NCI-H128 (cell line): Measurements from ENCODE around the gene GCNT1.
"Not testable (repeated sequence)": the region's sequence is repeated elsewhere in the genome, so short reads cannot be mapped to it uniquely, and the experiment has no call there.

Source experiments
- DNase-seq: peaks from one replicate; lab custom pipeline; 2025; ENCODE audit not compliant: unreplicated experiment; lab: John Stamatoyannopoulos, UW

Gene GCNT1

DNA sequence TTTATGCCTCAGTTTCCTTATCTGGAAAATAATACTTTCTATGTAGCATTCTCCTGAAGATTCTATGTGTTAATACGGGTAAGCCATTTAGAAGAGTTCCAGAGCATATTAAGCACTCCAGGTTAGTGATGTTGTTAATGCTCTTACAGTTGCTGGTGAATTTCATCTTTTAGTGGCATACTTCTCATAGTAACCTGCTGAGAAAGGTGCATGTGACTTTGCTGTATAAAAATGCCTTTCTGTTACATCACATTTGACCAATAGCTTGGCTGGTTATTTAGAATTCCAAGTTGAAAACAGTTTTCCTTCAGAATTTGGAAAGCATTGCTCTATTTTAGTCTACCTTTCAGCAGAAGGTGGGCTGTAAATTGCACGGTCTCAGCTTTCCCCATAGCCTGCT lies 27.2 kb downstream of the GCNT1 start:
- DNase-seq = no peak

DNA sequence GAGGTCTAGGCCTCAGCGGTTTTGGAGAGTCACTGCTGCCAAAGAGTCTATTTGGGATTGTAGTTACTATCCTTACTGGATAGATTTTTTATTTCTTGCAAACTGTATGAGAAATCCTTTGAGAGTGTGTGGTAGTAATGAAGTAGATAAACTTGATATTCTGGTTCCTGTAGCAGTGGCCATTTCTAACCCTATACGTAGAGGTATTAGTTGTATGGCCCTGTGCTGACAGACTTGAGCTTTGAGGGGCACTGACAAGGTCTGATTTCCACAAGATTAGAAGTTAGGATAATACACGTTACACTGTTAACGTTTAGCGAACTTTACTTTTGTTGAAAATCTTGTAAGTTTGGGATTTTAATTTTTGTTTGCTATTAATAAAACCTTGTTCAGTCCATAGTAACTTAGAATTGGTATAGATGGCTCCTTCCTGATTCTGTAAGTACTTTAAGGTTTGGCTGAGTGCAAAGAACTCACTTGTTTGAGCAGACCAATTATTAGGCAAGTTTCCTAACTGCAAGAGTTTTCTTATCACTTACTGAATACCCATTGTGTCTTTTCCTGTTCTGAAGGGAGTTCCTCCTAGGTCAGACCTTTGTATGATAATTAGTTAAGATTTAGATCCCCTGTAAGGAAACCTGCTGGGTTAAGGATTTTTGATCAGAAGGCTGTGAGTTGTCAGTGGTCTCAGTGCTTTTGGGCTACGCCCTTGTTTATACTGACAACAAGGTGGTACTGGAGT lies 31.4 kb downstream of the GCNT1 start:
- no peak for DNase-seq

DNA sequence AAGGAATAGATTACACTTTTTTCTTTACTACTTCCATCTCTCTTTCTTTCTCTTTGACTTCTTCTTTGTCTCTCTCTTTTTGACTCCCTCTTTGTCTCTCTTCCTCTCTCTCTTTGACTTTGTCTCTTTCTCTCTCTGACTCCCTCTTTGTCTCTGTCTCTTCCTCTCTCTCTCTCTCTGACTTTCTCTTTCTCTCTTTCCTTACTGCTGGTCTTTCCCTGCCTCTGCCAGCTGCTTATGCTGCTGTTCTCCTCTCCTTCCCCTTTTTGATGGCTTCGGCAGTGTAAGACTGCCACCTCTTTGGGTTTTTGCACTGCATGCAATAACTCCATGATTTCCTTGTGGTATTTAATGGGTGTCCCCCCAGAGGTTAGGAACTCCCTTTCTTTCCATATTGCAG lies 32.1 kb downstream of the GCNT1 start:
- DNase-seq = not testable (repeated sequence)

DNA sequence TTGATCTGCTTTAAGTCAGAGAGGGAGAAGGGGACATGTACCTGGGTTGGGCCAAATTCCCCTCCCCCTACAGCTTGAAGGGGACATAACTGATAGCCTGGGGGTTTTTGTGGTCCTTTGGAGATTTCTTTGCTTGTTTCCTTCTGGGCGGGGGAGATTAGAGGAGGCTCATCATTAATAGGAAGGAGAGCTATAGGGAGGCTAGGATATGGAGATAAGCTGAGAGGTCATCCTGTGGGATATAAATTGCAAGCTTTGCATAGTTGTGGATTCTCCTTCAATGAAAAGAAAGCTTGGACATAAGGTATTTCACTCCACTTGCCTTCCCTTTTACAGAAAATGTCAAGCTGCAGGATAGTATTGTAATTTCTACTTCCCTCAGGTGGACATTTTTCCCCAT lies 34.5 kb downstream of the GCNT1 start:
- DNase-seq = not testable (repeated sequence)

DNA sequence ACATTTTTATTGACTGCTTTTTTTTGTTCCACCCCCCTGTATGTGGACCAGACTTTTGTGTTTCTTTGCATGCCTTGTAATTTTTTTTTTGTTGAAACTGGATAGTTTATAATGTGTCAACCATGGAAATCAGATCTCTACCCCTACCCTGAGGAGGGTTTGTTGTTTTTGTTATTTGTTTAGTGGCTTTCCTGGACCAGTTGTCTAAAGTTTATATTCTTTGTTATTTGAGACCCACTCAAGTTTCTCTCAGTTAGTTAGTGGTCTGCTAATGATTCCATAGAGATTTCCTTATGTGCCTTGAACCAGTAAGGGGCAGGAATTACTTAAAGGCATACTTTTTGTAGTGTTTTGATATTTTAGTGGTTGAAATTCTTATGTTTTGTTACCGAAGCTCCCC lies 41.1 kb downstream of the GCNT1 start:
- no peak for DNase-seq

DNA sequence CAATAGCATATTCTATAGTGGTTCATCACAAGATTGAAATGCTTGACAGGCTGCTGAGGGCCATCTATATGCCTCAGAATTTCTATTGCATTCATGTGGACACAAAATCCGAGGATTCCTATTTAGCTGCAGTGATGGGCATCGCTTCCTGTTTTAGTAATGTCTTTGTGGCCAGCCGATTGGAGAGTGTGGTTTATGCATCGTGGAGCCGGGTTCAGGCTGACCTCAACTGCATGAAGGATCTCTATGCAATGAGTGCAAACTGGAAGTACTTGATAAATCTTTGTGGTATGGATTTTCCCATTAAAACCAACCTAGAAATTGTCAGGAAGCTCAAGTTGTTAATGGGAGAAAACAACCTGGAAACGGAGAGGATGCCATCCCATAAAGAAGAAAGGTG lies 43.8 kb downstream of the GCNT1 start:
- DNase-seq = no peak

DNA sequence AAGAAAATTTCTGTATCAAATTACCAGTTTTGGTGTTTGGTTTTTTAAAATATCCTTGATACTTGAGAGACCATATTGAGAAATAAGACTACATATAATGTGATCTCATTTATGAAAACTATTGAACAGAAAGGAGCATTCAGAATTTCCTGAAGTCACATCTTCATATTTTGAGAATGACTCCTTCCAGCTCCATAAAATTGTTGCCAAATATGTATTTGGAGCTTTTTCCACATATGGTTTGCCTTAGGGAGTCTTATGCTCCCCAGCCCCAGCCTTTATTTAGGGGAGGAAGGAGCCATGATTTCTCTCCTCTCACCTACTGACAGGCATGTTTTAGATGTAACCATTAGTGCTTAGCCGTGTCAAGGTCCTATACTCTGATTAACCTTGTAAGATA lies 51.1 kb downstream of the GCNT1 start:
- DNase-seq = no peak

DNA sequence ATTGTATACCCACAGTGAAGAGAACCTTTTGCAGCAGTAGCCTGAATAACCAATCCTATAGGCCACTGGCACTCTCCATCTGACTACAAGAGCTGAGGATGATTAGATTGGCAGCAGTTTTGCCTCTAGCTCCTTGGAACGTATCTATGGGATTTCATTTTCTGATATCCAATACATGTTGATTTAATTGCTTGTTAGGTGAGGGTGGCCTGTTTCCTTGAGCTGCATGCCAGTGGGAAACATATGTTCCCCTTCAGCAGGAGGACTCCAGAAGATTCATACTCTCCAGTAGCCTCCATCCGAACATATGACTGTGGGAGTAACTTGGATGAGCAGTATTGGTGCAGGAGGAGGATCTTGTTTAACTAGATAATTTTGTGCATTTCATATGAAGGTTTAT lies 51.5 kb downstream of the GCNT1 start:
- no peak for DNase-seq

DNA sequence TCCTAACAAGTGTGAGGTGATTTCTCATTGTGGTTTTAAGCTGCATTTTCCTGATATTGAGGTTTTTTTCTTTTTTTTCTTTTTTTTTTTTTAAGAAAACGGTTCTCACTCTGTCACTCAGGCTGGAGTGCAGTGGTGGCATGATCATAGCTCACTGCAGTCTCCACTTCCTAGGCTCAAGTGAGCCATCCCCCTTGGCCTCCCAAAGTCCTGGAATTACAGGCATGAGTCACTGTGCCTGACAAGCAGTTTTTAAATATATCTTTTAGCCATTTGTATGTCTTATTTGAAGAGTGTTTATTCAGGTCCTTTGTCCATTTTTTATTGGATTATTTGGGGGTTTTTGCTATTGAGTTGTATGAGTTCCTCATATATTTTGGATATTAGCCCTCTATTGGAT lies 53.8 kb downstream of the GCNT1 start:
- no peak for DNase-seq

DNA sequence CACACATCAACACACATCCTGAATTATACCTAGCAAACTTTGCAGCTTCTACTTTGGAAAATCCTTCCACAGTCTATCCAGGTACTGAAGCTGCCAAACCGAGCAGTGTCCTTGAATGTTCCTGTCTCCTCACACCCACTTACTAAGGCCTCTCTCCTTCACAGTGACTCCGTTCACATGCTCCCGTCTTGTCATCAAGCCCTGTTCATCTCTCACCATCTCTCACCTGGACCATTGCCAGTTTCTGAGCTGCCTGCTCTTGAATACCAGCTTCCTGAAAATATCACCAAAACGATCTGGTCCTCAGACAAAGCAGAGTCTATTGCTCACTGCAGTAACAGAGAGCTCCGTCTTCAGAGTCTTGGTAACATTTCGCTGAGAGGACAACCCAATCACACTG lies 57.4 kb downstream of the GCNT1 start:
- no peak for DNase-seq

DNA sequence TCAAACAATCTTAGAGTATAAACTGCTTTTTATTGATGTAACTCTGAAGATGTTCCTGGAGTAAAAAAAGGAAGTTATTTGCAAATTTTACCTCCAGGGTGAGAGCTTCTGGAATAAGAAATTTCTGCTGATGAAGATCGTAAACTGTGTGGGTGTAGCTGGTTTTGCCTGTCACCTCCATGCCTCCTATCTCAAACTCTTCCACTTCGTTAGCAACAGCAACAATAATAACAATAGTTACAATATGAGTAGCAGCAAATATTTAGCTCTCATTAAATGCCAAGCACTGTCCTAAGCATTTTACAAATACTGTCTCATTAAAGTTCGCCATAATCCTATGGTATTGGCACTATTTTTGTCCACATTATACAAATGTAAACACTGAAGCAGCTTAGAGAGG lies 57.9 kb downstream of the GCNT1 start:
- DNase-seq = no peak

DNA sequence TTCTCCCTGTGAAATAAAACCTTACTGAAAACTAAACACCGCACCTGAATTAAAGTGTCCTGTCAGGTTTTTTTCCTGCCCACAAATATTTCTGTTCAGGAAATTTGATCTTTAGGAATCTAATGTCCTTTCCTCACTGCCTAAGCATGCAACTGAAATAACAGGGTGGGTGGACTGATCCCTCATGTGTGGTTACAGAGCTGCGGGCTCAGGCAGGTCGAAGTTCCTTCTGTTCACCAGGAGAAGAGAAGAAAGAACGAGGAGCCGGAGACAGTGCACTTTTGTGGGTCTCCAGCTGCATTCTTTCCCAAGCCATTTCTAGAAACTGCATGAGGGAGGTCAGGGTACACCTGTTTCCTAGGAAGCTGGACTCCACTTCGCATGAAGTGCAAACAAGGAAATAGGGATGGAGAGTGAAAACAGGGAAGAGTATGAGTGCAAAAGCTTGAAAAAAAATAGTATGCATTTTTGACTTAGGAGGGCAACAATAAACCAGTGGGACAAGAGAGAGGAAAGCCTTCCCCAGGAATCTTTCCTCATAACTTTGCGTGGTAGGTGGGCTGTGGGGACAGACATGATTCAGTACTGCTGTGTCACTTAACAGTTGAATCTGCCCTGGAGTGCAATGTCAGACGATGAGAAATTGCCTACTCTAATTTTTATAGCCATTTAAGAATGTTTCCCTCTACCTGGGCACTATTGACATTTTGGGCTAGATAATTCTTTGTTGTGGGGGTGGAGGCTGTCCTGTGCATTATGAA lies 60.3 kb downstream of the GCNT1 start:
- DNase-seq = no peak

DNA sequence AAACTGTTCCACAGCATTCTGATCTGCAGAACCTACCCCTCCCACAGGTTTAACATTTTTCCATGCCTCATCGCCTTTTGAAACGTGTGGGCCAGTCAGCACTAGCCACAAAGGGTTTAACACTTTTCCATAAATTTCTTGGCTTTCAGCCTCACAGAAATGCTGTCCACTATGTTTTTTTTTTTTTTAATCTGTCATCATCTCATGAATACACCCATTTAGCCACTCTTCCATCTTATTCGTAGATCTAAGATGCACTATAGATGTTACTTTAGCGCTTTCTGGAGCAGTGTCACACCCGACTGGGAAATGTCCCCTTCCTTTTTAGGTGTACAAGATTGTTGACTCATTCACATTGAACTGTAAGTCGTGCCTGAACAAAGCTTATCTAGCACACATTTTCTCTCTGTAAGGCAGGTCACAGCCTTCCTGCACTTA lies 62.3 kb downstream of the GCNT1 start:
- no peak for DNase-seq

DNA sequence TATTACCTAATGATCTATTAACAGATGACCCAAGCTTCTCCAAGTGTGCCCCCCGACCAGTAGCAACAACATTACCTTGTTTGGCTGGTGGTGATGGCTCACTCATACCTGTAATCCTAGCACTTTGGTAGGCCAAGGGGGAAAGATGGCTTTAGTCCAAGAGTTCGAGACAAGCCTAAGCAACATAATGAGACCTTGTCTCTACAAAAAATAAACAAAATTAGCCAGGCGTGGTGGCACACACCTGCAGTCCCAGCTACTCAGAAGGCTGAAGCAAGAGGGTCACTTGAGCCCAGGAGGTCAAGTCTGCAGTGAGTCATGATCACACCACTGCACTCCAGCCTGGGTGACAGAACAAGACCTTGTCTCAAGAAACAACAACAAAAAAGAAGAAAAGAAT lies 62.9 kb downstream of the GCNT1 start:
- no peak for DNase-seq

DNA sequence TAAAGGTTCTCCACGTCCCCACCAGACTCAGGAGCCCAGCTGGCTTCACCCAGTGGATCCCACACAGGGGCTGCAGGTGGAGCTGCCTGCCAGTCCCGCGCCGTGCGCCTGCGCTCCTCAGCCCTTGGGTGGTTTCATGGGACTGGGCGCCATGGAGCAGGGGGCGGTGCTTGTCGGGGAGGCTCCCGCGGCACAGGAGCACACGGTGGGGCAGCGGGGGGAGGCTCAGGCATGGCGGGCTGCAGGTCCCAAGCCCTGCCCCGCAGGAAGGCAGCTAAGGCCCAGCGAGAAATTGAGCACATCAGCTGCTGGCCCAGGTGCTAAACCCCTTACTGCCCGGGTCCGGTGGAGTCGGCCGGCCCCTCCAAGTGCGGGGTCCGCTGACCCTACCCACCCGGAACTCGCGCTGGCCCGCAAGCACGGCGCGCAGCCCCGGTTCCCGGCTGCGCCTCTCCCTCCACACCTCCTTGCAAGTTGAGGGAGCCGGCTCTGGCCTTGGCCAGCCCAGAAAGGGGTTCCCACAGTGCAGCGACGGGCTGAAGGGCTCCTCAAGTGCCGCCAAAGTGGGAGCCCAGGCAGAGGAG lies 64.7 kb downstream of the GCNT1 start:
- not testable (repeated sequence) for DNase-seq

DNA sequence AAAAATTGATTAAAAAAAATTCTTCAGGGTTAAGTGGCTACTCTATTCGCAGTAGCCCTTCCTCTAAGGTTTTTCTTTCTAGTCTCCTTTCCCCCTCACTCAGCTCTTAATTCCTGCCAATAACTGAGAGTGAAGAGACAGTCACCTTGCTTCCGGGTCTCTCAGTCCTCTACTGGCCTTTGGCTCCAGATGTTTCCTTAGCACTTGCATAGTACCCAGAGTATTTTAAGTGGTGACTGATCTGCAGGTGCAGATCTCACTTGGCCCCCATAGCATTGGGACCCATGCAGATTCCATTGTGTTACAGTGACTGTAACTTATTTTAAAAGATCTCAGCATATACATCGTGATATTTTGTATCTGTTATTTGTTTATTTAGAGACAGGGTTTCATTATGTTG lies 66.2 kb downstream of the GCNT1 start:
- no peak for DNase-seq

DNA sequence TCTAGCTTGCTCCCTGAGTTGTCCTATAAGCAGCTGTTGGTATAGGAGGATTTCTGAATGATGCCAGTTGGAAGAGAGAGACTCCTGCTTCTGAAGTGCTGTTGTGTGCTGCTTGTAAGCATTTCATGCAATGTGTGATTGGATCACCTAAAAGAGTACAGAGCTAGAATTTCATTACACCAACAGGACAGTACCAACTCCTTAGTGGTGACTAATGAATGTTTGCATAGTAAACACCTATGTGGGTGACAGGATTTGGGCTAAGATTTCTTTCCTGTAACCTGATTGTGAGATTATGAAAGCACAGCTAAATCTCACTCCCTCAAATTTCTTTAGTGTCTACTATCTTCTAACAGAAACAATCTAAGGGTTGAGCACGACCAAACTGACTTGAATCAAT lies 67.0 kb downstream of the GCNT1 start:
- DNase-seq = no peak

DNA sequence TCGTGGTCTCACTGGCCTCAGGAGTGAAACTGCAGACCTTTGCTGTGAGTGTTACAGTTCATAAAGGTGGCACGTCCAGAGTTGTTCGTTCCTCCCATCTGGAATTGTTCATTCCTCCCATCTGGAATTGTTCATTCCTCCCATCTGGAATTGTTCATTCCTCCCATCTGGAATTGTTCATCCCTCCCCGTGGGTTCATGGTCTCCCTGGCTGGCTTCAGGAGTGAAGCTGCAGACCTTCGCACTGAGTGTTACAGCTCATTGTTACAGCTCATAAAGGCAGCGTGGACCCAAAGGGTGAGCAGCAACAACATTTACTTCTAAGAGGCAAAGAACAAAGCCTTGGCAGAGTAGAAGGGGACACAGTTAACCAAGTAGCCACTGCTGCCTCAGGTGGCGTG lies 69.1 kb downstream of the GCNT1 start:
- DNase-seq = no peak

DNA sequence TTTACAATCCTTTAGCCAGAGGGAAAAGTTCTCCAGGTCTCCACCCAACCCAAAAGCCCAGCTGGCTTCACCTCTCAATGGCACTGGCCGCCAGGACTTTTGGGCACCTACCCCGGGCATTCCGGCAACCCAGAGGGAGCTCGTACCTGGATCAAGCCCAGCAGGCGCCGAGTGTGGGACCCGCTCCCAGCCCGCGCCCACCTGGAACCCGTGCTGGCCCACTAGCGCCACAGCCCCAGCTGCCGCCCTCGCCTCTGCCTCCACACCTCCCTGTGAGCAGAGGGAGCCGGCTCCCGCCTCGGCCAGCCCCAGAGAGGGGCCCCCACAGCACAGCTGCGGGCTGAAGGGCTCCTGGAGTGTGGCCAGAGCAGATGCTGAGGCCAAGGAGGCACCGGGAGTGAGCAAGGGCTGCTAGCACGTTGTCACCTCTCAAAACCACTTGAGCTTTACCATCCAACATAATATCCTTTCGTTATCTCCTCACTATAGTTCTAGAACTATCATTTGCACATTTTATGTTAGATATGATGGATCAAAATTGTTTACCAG lies 69.7 kb downstream of the GCNT1 start:
- DNase-seq = no peak

DNA sequence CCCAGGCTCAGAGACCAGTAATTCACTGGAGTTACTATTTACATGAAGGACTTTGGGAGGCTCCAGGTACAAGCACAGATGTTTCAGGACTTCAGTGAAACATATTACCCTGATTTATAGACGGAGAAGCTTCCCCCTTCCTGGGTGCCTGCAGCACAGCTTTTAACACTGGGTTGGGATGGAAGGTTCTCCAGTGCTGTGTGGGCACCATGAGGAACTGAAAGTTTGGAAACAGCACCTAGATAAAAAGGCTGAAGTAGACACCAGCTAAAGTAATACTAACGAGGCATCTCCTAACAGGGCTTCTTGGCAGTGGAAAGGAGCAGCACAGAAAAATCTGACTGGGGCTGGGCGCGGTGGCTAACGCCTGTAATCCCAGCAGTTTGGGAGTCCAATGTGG lies 70.7 kb downstream of the GCNT1 start:
- no peak for DNase-seq

DNA sequence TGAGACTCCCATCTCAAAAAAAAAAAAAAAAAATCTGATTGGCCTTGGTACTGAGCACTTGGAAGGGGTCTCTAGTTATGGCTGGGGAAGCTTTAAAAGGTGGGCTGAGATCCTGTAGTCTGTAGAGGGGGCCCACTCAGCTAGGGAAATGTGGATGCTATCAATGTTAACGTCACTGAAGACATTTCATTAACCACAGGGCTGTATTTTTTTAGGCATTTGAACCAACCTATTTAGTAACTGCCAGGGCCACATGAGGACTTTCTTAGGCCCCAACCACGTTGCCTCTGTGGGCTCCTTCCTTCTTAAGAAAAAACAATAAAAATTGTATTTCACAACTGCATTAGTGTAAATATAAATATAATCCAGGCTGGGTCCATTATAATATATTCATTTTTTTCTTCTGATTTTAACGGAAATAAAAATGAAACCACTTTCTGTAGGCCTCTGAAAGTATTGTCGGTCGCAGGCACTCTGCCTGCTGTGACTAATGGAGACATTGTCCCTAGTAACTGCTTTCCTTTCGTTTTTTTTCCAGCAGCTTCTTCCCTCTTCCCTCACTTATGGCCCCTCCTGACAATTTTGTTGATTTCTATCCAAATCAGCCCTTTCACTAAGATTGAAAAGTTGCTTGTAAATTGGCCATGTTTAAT lies 71.6 kb downstream of the GCNT1 start:
- no peak for DNase-seq
